ENCODE measurements around the gene LCP2. TPM values are rescaled to one million over a fixed set of nuclear protein-coding genes. Genes with fewer than 3 reads are reported as not detected.

The LCP2 gene
- total and polyA plus RNA-seq, 12 donors, result 2.7 to 35.1 (median 4.6) TPM

GRCh38 chr5:170288551-170288950, 9.0 kb downstream of the LCP2 start:
- peaks cover 0 to 97% (median 13%) of the 10 kb centered on the region in 9 donors for H3K4me1 ChIP-seq
- DNase-seq (no peak), ATAC-seq (no peak)
- H3K4me3 ChIP-seq, result no peak overlapping the region
- WGBS, 2 donors, result 60 to 67% methylated on average over 3 of the region's 3 CpGs
- peaks cover 0 to 24% (median 6%) of the 10 kb centered on the region in 11 donors for H3K9me3 ChIP-seq
- peaks cover 0 to 95% (median 0%) of the 10 kb centered on the region in 9 donors for H3K36me3 ChIP-seq
- intact Hi-C loops (cut with DNase I), result loop anchor here in 1 of 10 donors (5.0 kb wide), 1 partner anchor 39 kb away; no protein-coding TSS in a partner anchor
- H3K27me3 ChIP-seq, result no peaks in the 10 kb centered on the region
- no peak for TF ChIP-seq CTCF (IDR thresholded peaks at IDR 0.05)
- peak overlapping the region in 8 of 10 donors; percentile 1 to 88 (median 59) for H3K27ac ChIP-seq

- peaks cover 0 to 96% (median 0%) of the 10 kb centered on the region in 9 donors for H3K36me3 ChIP-seq
These were observed 9.4 kb downstream of the LCP2 start for GRCh38 chr5:170288151-170288550.

GRCh38 chr5:170287532-170287931, 10.0 kb downstream of the LCP2 start:
- 26 to 46% methylated on average over 1 of the region's 1 CpG for WGBS, 2 donors
- Histone ChIP-seq H3K4me1 (peaks cover 0 to 100% (median 13%) of the 10 kb centered on the region in 9 donors), H3K4me3 (no peak overlapping the region), H3K27ac (peak overlapping the region in 7 of 10 donors; percentile 52 to 88 (median 59)), H3K9me3 (peaks cover 0 to 28% (median 6%) of the 10 kb centered on the region in 11 donors), H3K36me3 (peaks cover 0 to 96% (median 0%) of the 10 kb centered on the region in 9 donors), H3K27me3 (no peaks in the 10 kb centered on the region)
- TF ChIP-seq CTCF (IDR thresholded peaks at IDR 0.05), result no peak
- intact Hi-C loops (cut with DNase I), result loop anchor here in 1 of 10 donors (5.0 kb wide), 1 partner anchor 40 kb away; no protein-coding TSS in a partner anchor
- DNase-seq (peak in 1 of 2 donors; percentile 76), ATAC-seq (peak; percentile 69 to 87 (median 80))

More at GRCh38 chr5:170288151-170288550, 9.4 kb downstream of the LCP2 start:
- Histone ChIP-seq H3K4me1 (peaks cover 0 to 99% (median 13%) of the 10 kb centered on the region in 9 donors), H3K27me3 (no peaks in the 10 kb centered on the region), H3K27ac (peak overlapping the region in 9 of 10 donors; percentile 1 to 88 (median 59)), H3K4me3 (no peak overlapping the region), H3K9me3 (peaks cover 0 to 28% (median 6%) of the 10 kb centered on the region in 11 donors)
- intact Hi-C loops (cut with DNase I), result loop anchor here in 1 of 10 donors (5.0 kb wide), 1 partner anchor 39 kb away; no protein-coding TSS in a partner anchor
- 72 to 88% methylated on average over 2 of the region's 2 CpGs for WGBS, 2 donors
- DNase-seq, result no peak
- no peak for ATAC-seq
- TF ChIP-seq CTCF (IDR thresholded peaks at IDR 0.05), result no peak

GRCh38 chr5:170286386-170286925, 11.1 kb downstream of the LCP2 start:
- TF ChIP-seq CTCF (IDR thresholded peaks at IDR 0.05), result no peak
- peaks cover 0 to 93% (median 0%) of the 10 kb centered on the region in 9 donors for H3K36me3 ChIP-seq
- peak overlapping the region in 1 of 10 donors; percentile 88 for H3K27ac ChIP-seq
- intact Hi-C loops (cut with DNase I), result loop anchor here in 1 of 10 donors (5.0 kb wide), 1 partner anchor 41 kb away; no protein-coding TSS in a partner anchor
- WGBS, 2 donors, result 63 to 74% methylated on average over 3 of the region's 3 CpGs
- DNase-seq (no peak), ATAC-seq (no peak)
- H3K27me3 ChIP-seq, result no peaks in the 10 kb centered on the region
- no peak overlapping the region for H3K4me3 ChIP-seq
- H3K4me1 ChIP-seq, result peaks cover 0 to 100% (median 13%) of the 10 kb centered on the region in 9 donors
- H3K9me3 ChIP-seq, result peaks cover 0 to 28% (median 6%) of the 10 kb centered on the region in 11 donors
